GM23248 (cell line): ENCODE measurements around the gene HOXA1. TPM values are rescaled to one million over a fixed set of nuclear protein-coding genes. Genes with fewer than 3 reads are reported as not detected.

Experiments
- DNase-seq: peaks from one replicate; pipeline ENCODE4 v3.0.0-alpha.2; 2015
- H2AFZ ChIP-seq: fragments of 200-600 bp; sonication (generic); 2 replicates; pipeline ENCODE4 v1.6.1; 2016; ENCODE audit warnings: antibody characterized with exemption
- H3F3A ChIP-seq: fragments of 200-600 bp; sonication (generic); 2 replicates; pipeline ENCODE4 v1.6.1; 2016; ENCODE audit warnings: mild to moderate bottlenecking, antibody characterized with exemption, mixed run types; ENCODE audit not compliant: insufficient read depth
- H3K27ac ChIP-seq: fragments of 200-600 bp; sonication (generic); 2 replicates; pipeline ENCODE4 v1.5.1; 2016; ENCODE audit warnings: mild to moderate bottlenecking
- H3K27me3 ChIP-seq: fragments of 200-600 bp; sonication (generic); replicated peaks from 2 replicates; pipeline ENCODE4 v1.6.1; 2016; ENCODE audit warnings: mild to moderate bottlenecking; ENCODE audit not compliant: insufficient read depth
- H3K36me3 ChIP-seq: fragments of 200-600 bp; sonication (generic); 2 replicates; pipeline ENCODE4 v1.6.1; 2016; ENCODE audit warnings: low read depth, mild to moderate bottlenecking
- H3K4me1 ChIP-seq: fragments of 200-600 bp; sonication (generic); 2 replicates; pipeline ENCODE4 v1.6.1; 2016; ENCODE audit warnings: mild to moderate bottlenecking; ENCODE audit not compliant: insufficient read depth
- H3K4me2 ChIP-seq: fragments of 200-600 bp; sonication (generic); one replicate; pipeline ENCODE4 v1.6.1; 2016; ENCODE audit warnings: mild to moderate bottlenecking; ENCODE audit not compliant: unreplicated experiment
- H3K4me3 ChIP-seq: fragments of 200-600 bp; sonication (generic); 2 replicates; pipeline ENCODE4 v1.5.1; 2016; ENCODE audit warnings: mild to moderate bottlenecking
- H3K79me2 ChIP-seq: fragments of 200-600 bp; sonication (generic); 2 replicates; pipeline ENCODE4 v1.6.1; 2016; ENCODE audit warnings: mild to moderate bottlenecking; ENCODE audit not compliant: insufficient read depth
- H3K9ac ChIP-seq: fragments of 200-600 bp; sonication (generic); 2 replicates; pipeline ENCODE4 v1.6.1; 2016; ENCODE audit warnings: mild to moderate bottlenecking
- H3K9me2 ChIP-seq: fragments of 200-600 bp; sonication (generic); 2 replicates; pipeline ENCODE4 v1.6.1; 2016; ENCODE audit warnings: mixed run types, mild to moderate bottlenecking, moderate library complexity; ENCODE audit not compliant: insufficient read depth
- H3K9me3 ChIP-seq: fragments of 200-600 bp; sonication (generic); one replicate; pipeline ENCODE4 v1.6.1; 2017; ENCODE audit warnings: low read depth
- H4K20me1 ChIP-seq: fragments of 200-600 bp; sonication (generic); 2 replicates; pipeline ENCODE4 v1.6.0; 2016; ENCODE audit not compliant: insufficient read depth
- EZH2 ChIP-seq: fragments of 200-600 bp; sonication (generic); IDR thresholded peaks from 2 replicates; pipeline ENCODE4 v1.6.1; 2018; ENCODE audit warnings: antibody characterized with exemption, mild to moderate bottlenecking; ENCODE audit not compliant: insufficient read depth, poor library complexity, severe bottlenecking
- EZH2phosphoT487 ChIP-seq: fragments of 200-600 bp; sonication (generic); IDR thresholded peaks from 2 replicates; pipeline ENCODE4 v1.6.1; 2018; ENCODE audit warnings: antibody characterized with exemption, moderate library complexity, mild to moderate bottlenecking, low read depth; ENCODE audit not compliant: insufficient read depth
- WGBS, 2 experiments: methylation state at CpG; one replicate each; pipeline ENCODE4 v1.1.6; 2015 to 2017; ENCODE audit warnings: low lambda C conversion rate in 2 of 2, low coverage in 1 of 2; ENCODE audit errors: missing lambda C conversion rate in 2 of 2; 5-methylcytosine and 5-hydroxymethylcytosine counted together
- in situ Hi-C: fragments of 300-500 bp; cut with MboI; formaldehyde crosslinking; loops from 2 replicates; pipeline ENCODE4 v1.15.0; 2020
- polyA plus RNA-seq: library from polyadenylated mRNA; unstranded; fragments of >200 nt; fragmentation: Nextera tagmentation; extraction: Ambion mirVana; gene quantifications from 2 replicates; pipeline ENCODE4 v1.2.1, GENCODE V29; 2016
- total RNA-seq: library from RNA; depleted of rRNA; stranded (reverse); fragments of >200 nt; shearing (Covaris generic); gene quantifications from 2 replicates; pipeline ENCODE4 v1.2.3, GENCODE V29; 2014

The HOXA1 gene
- total and polyA plus RNA-seq, 2 experiments from 2014 or later, result 0.97 to 1.8 TPM

GRCh38 chr7:27101171-27101956 lies 5.6 kb upstream of the HOXA1 start:
- Histone ChIP-seq H3K27ac (no peak overlapping the region), H3K4me1 (peaks cover 8% of the 10 kb centered on the region; the same call in 1 of the 2 replicates), H3K4me3 (no peak overlapping the region), H2AFZ (no peak overlapping the region), H3K36me3 (peaks cover 18% of the 10 kb centered on the region), H3F3A (peaks cover 22% of the 10 kb centered on the region), H3K27me3 (no peaks in the 10 kb centered on the region), H3K9me2 (no peaks in the 10 kb centered on the region), H3K9ac (no peak overlapping the region), H3K9me3 (no peaks in the 10 kb centered on the region), H3K4me2 (no peak overlapping the region), H3K79me2 (peaks cover 54% of the 10 kb centered on the region), H4K20me1 (no peaks in the 10 kb centered on the region)
- DNase-seq, result no peak
- in situ Hi-C loops, result loop anchor here (10.0 kb wide), 1 partner anchor 247 kb away; no protein-coding TSS in a partner anchor
- TF ChIP-seq EZH2 (no peak), EZH2phosphoT487 (no peak)
- 95 to 97% methylated on average over 25 of the region's 25 CpGs for WGBS, 2 experiments

DNA sequence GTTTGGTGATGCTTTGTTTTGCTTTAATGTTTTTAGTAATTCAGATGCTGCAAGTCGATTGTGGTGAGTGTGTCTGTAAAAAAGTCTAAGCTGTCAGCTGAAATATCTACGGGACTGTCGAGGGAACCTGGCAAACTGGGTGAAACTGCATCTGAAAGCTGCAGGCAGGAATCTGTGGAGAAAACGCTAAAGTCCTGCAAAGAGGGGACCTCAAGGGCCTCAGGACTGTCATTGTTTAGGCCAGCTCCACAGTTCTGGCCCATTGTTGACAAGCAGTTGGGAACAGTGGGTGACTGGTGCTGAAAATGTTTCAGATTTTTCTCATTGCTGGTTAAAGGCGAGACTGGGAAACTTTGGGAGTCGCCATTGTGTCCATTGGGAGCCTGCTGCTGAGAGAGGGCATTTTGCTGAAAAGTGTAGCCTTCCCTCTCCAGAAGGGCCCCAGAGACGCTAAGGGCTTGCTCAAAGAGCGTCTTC lies 4.9 kb upstream of the HOXA1 start:
- H3K9ac ChIP-seq, result no peak overlapping the region
- no peak overlapping the region for H3K4me3 ChIP-seq
- no peak overlapping the region for H3K27ac ChIP-seq
- no peak for DNase-seq
- WGBS, 2 experiments, result 95% methylated on average over 8 of the region's 8 CpGs
- peaks cover 55% of the 10 kb centered on the region for H3K79me2 ChIP-seq
- H4K20me1 ChIP-seq, result no peaks in the 10 kb centered on the region
- in situ Hi-C loops, result loop anchor here (10.0 kb wide), 1 partner anchor 246 kb away; no protein-coding TSS in a partner anchor
- peaks cover 22% of the 10 kb centered on the region for H3F3A ChIP-seq
- no peak overlapping the region for H2AFZ ChIP-seq
- no peak overlapping the region for H3K4me2 ChIP-seq
- H3K4me1 ChIP-seq, result peaks cover 8% of the 10 kb centered on the region; the same call in 1 of the 2 replicates
- H3K36me3 ChIP-seq, result peaks cover 18% of the 10 kb centered on the region
- no peaks in the 10 kb centered on the region for H3K9me2 ChIP-seq
- H3K27me3 ChIP-seq, result no peaks in the 10 kb centered on the region
- no peaks in the 10 kb centered on the region for H3K9me3 ChIP-seq
- TF ChIP-seq EZH2 (no peak), EZH2phosphoT487 (no peak)

- Histone ChIP-seq H3K9me3 (no peaks in the 10 kb centered on the region), H3K36me3 (peaks cover 18% of the 10 kb centered on the region), H3K4me1 (peaks cover 13% of the 10 kb centered on the region), H3K9me2 (no peaks in the 10 kb centered on the region), H3K9ac (no peak overlapping the region), H3K4me3 (peak overlapping the region; percentile 80; the same call in 1 of the 2 replicates), H3F3A (peaks cover 22% of the 10 kb centered on the region), H2AFZ (no peak overlapping the region), H3K27me3 (no peaks in the 10 kb centered on the region), H3K79me2 (peaks cover 61% of the 10 kb centered on the region), H4K20me1 (no peaks in the 10 kb centered on the region), H3K27ac (no peak overlapping the region), H3K4me2 (peak overlapping the region; percentile 99)
- in situ Hi-C loops, result loop anchor here (10.0 kb wide), 1 partner anchor 245 kb away; no protein-coding TSS in a partner anchor
- no peak for DNase-seq
- TF ChIP-seq EZH2phosphoT487 (no peak), EZH2 (no peak)
- 91 to 92% methylated on average over 8 of the region's 8 CpGs for WGBS, 2 experiments
Measured at GRCh38 chr7:27099453-27100370, 3.9 kb upstream of the HOXA1 start.
